Glomerular endothelial cell (primary cell): Measurements from ENCODE around the gene DHRS1. TPM values are rescaled to one million over a fixed set of nuclear protein-coding genes. Genes with fewer than 3 reads are reported as not detected.

ENCODE experiments used
- DNase-seq: peaks from one replicate; pipeline ENCODE4 v3.0.0-alpha.2; 2011; ENCODE audit warnings: low read depth, low spot score; ENCODE audit errors: extremely low read depth
- total RNA-seq: library from RNA; depleted of rRNA; stranded (reverse); fragments of >200 nt; gene quantifications from 2 replicates; pipeline ENCODE4 v1.2.3, GENCODE V29; 2015

The DHRS1 gene
- 18.0 and 36.1 TPM in 2 replicates for total RNA-seq

- no peak for DNase-seq
Observed at GRCh38 chr14:24299255-24300191, at the start of gene DHRS1, which contains the start of gene NOP9. Gene DHRS1 (minus strand): TSS chr14:24299780. CDS start chr14:24299106, 674 bp downstream. Gene NOP9 (plus strand): TSS chr14:24299850. CDS start chr14:24299955, 105 bp downstream.

- no peak for DNase-seq
Observed at GRCh38 chr14:24348186-24348585, 48.6 kb upstream of the DHRS1 start.

GRCh38 chr14:24347134-24347533 is 47.6 kb upstream of the DHRS1 start:
- DNase-seq, result no peak

GRCh38 chr14:24343795-24344660 is 44.4 kb upstream of the DHRS1 start:
- no peak for DNase-seq

- DNase-seq, result no peak
Observed at GRCh38 chr14:24342889-24343288, 43.3 kb upstream of the DHRS1 start.

GRCh38 chr14:24340606-24341005 is 41.0 kb upstream of the DHRS1 start:
- DNase-seq, result no peak

GRCh38 chr14:24339284-24340151 is 39.9 kb upstream of the DHRS1 start, which contains the start of gene RIPK3:
Gene RIPK3 (minus strand): TSS chr14:24339991. CDS start chr14:24339826, 165 bp downstream.
- no peak for DNase-seq

- DNase-seq, result no peak
Observed at GRCh38 chr14:24338843-24339242, 39.3 kb upstream of the DHRS1 start.

GRCh38 chr14:24337824-24338175 is 38.2 kb upstream of the DHRS1 start:
- DNase-seq, result no peak

GRCh38 chr14:24337144-24337823 is 37.7 kb upstream of the DHRS1 start:
- DNase-seq, result no peak

- DNase-seq, result no peak
Observed at GRCh38 chr14:24335461-24336171, 36.0 kb upstream of the DHRS1 start.

- no peak for DNase-seq
Observed at GRCh38 chr14:24334431-24335291, 35.1 kb upstream of the DHRS1 start, which contains the start of gene ADCY4. Gene ADCY4 (minus strand): TSS chr14:24335071. CDS start chr14:24334652, 419 bp downstream.

GRCh38 chr14:24332268-24332993 is 32.9 kb upstream of the DHRS1 start:
- DNase-seq, result no peak

- DNase-seq, result no peak
Observed at GRCh38 chr14:24331731-24332267, 32.2 kb upstream of the DHRS1 start.

- no peak for DNase-seq
Observed at GRCh38 chr14:24330973-24331674, 31.5 kb upstream of the DHRS1 start.

- no peak for DNase-seq
Observed at GRCh38 chr14:24329736-24330135, 30.2 kb upstream of the DHRS1 start.
